B cell (primary cell): Measurements from ENCODE around the gene MAP7D1. TPM values are rescaled to one million over a fixed set of nuclear protein-coding genes. Genes with fewer than 3 reads are reported as not detected.

Experiments used
- ATAC-seq: fragments of 200-7000 bp; cut with Tn5 transposase; one replicate; pipeline ENCODE4 v1.10.0; 2021; ENCODE audit warnings: low read depth, mild to moderate bottlenecking, moderate number of reproducible peaks, moderate library complexity
- CTCF ChIA-PET: fragments of 350-600 bp; sonication (Branson Sonifier 250); formaldehyde crosslinking; loops from one replicate; lab custom pipeline; 2021; ENCODE audit warnings: antibody characterized with exemption, inconsistent platforms; lab: Charles Lee
- POLR2A ChIA-PET: fragments of 350-600 bp; sonication (Branson Sonifier 250); formaldehyde crosslinking; loops from one replicate; lab custom pipeline; 2021; ENCODE audit warnings: antibody characterized with exemption; lab: Charles Lee
- DNase-seq: peaks from one replicate; pipeline ENCODE4 v3.0.0; 2013
- H2AFZ ChIP-seq: 2 replicates; pipeline ENCODE4 v1.6.1; 2012; ENCODE audit warnings: mild to moderate bottlenecking, low read depth, low read length; ENCODE audit not compliant: insufficient read depth, poor library complexity, severe bottlenecking
- H3K27ac ChIP-seq, 2 donors: 1 replicate in 1 of 2; 2 replicates in 1 of 2; pipeline ENCODE4 v1.5.1; 2012 to 2013; ENCODE audit warnings: low read length in 2 of 2, mild to moderate bottlenecking in 2 of 2, moderate library complexity in 1 of 2
- H3K27me3 ChIP-seq, 4 experiments: fragments of 200-600 bp in 1 of 4; sonication (generic) in 1 of 4; replicated peaks in 1 of 4; 1 replicate in 2 of 4; 2 replicates in 2 of 4; pipeline versions ENCODE4 v1.6.1 to v1.7.0; 2013 to 2016; ENCODE audit warnings: low read length in 3 of 4, mild to moderate bottlenecking in 2 of 4, mixed read lengths in 1 of 4, moderate library complexity in 1 of 4; ENCODE audit not compliant: insufficient read depth in 4 of 4, control insufficient read depth in 3 of 4; ENCODE audit errors: control extremely low read depth in 1 of 4
- H3K36me3 ChIP-seq, 2 experiments: replicated peaks in 1 of 2; 1 replicate in 1 of 2; 2 replicates in 1 of 2; pipeline versions ENCODE4 v1.6.1 to v1.7.1; 2013; ENCODE audit warnings: low read length in 1 of 2; ENCODE audit not compliant: insufficient read depth in 2 of 2, control insufficient read depth in 1 of 2; ENCODE audit errors: control extremely low read depth in 1 of 2, extremely low read depth in 1 of 2
- H3K4me1 ChIP-seq, 2 donors: fragments of 200-600 bp in 1 of 2; sonication (generic) in 1 of 2; 1 replicate in 1 of 2; 2 replicates in 1 of 2; pipeline versions ENCODE4 v1.5.1 to v1.6.1; 2013 to 2017; ENCODE audit warnings: low read length in 2 of 2; ENCODE audit not compliant: control insufficient read depth in 2 of 2, insufficient read depth in 2 of 2
- H3K4me2 ChIP-seq: replicated peaks from 2 replicates; pipeline ENCODE3; 2012; ENCODE audit warnings: mild to moderate bottlenecking, low read depth, low read length; ENCODE audit not compliant: poor library complexity, severe bottlenecking
- H3K4me3 ChIP-seq, 5 experiments: fragments of 200-600 bp in 1 of 5; sonication (generic) in 1 of 5; 1 replicate in 3 of 5; 2 replicates in 2 of 5; pipeline versions ENCODE4 v1.5.1 to v1.7.0; 2011 to 2016; ENCODE audit warnings: low read length in 4 of 5, mild to moderate bottlenecking in 4 of 5, low read depth in 2 of 5, control low read depth in 1 of 5, moderate library complexity in 1 of 5; ENCODE audit not compliant: insufficient read depth in 1 of 5; ENCODE audit errors: control extremely low read depth in 1 of 5, extremely low read depth in 1 of 5
- H3K79me2 ChIP-seq: fragments of 200-600 bp; sonication (generic); one replicate; pipeline ENCODE4 v1.6.0; 2016; ENCODE audit warnings: low read length; ENCODE audit not compliant: control insufficient read depth, insufficient read depth
- H3K9ac ChIP-seq: fragments of 200-600 bp; sonication (generic); 2 replicates; pipeline ENCODE4 v1.6.1; 2017; ENCODE audit warnings: mild to moderate bottlenecking, low read length, moderate library complexity
- H3K9me3 ChIP-seq, 3 donors: one replicate each; pipeline versions ENCODE4 v1.6.1 to v1.7.1; 2013; ENCODE audit warnings: low read length in 2 of 3; ENCODE audit not compliant: control insufficient read depth in 2 of 3, insufficient read depth in 1 of 3; ENCODE audit errors: control extremely low read depth in 1 of 3
- H4K20me1 ChIP-seq: 2 replicates; pipeline ENCODE4 v1.6.0; 2012; ENCODE audit warnings: mild to moderate bottlenecking, low read length; ENCODE audit not compliant: insufficient read depth, control insufficient read depth, poor library complexity, severe bottlenecking
- H3K27ac Mint-ChIP-seq: one replicate; pipeline ENCODE4 v1.8.0; 2021; ENCODE audit warnings: mixed read lengths
- H3K27me3 Mint-ChIP-seq: one replicate; pipeline ENCODE4 v1.8.0; 2021; ENCODE audit warnings: mixed read lengths
- H3K4me1 Mint-ChIP-seq: one replicate; pipeline ENCODE4 v1.8.0; 2021; ENCODE audit warnings: mixed read lengths
- H3K4me3 Mint-ChIP-seq: one replicate; pipeline ENCODE4 v1.8.0; 2021; ENCODE audit warnings: mixed read lengths
- H3K9me3 Mint-ChIP-seq: one replicate; pipeline ENCODE4 v1.8.0; 2022; ENCODE audit warnings: mixed read lengths; ENCODE audit not compliant: insufficient read depth
- EZH2 ChIP-seq: IDR thresholded peaks from 2 replicates; pipeline ENCODE4 v1.6.1; 2012; ENCODE audit warnings: borderline replicate concordance, low read depth, mild to moderate bottlenecking, moderate library complexity, low read length; ENCODE audit not compliant: insufficient read depth, poor library complexity, severe bottlenecking
- WGBS: methylation state at CpG from one replicate; pipeline ENCODE4 v1.1.5; 2013; ENCODE audit warnings: missing lambda C conversion rate; ENCODE audit not compliant: insufficient coverage; 5-methylcytosine and 5-hydroxymethylcytosine counted together
- intact Hi-C: fragments of 100-400 bp; cut with micrococcal nuclease; formaldehyde crosslinking; loops from one replicate; pipeline ENCODE4 v1.10.0; 2022
- polyA plus RNA-seq: library from polyadenylated mRNA; depleted of rRNA; stranded (reverse); fragments of >200 nt; gene quantifications from 2 replicates; pipeline ENCODE4 v1.2.3, GENCODE V29; 2012
- total RNA-seq, 2 donors: library from RNA; stranded (reverse); fragments of 120-200 nt in 1 of 2; gene quantifications; 1 replicate in 1 of 2; 2 replicates in 1 of 2; pipeline versions ENCODE4 v1.2.3 to v1.2.4, GENCODE V29; 2013 to 2022
- TF ChIP-seq, protein P1 (sequence below): fragments of 200-600 bp; IDR thresholded peaks from one replicate; pipeline ENCODE4 v1.8.0; 2022; ENCODE audit warnings: antibody characterized with exemption, mild to moderate bottlenecking

The MAP7D1 gene
- total and polyA plus RNA-seq, 2 donors (not counting 1 experiment from before 2014, with no cell fraction given), result 44.2 to 65.2 TPM

DNA sequence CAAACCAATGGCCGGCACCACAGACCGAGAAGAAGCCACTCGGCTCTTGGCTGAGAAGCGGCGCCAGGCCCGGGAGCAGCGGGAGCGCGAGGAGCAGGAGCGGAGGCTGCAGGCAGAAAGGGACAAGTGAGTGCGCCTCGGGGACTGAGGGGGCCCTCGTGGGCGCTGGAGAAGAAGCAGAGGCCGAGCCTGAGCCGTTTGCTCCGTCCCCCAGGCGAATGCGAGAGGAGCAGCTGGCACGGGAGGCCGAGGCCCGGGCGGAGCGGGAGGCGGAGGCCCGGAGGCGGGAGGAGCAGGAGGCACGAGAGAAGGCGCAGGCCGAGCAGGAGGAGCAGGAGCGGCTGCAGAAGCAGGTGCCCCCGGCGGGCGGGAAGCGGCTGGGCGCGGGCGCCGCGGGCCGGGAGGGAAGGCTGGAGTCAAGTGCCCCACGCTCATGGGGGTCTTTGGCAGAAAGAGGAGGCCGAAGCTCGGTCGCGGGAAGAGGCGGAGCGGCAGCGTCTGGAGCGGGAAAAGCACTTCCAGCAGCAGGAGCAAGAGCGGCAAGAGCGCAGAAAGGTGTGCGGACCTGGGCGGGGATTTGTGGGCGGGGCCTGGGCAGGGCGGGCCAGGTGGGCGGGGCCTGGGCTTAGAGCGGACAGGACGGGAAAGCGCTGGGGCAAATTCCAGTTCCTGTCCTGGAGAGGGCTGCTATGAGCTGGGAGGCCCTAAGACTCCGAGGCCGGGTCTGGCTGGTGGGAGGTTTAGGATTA is 22.7 kb downstream of the MAP7D1 start:
- no peak overlapping the region for H2AFZ ChIP-seq
- no peak overlapping the region for H3K4me2 ChIP-seq
- peaks cover 11 to 13% of the 10 kb centered on the region in 2 donors for H3K4me1 ChIP-seq
- intact Hi-C loops, result no loop called here
- peaks cover 4% of the 10 kb centered on the region for H4K20me1 ChIP-seq
- Mint-ChIP-seq H3K9me3 (no peaks in the 10 kb centered on the region), H3K27me3 (no peaks in the 10 kb centered on the region), H3K27ac (no peak overlapping the region), H3K4me3 (no peak overlapping the region), H3K4me1 (peaks cover 17% of the 10 kb centered on the region)
- no peak overlapping the region for H3K4me3 ChIP-seq
- H3K27me3 ChIP-seq, result no peaks in the 10 kb centered on the region
- ATAC-seq (no peak), DNase-seq (no peak)
- ChIA-PET CTCF (no interaction called here), POLR2A (no interaction called here)
- no peak overlapping the region for H3K27ac ChIP-seq
- peaks cover 5 to 58% of the 10 kb centered on the region in 2 experiments for H3K36me3 ChIP-seq
- H3K79me2 ChIP-seq, result no peaks in the 10 kb centered on the region
- no peak for TF ChIP-seq EZH2
- TF ChIP-seq, protein P1, sequence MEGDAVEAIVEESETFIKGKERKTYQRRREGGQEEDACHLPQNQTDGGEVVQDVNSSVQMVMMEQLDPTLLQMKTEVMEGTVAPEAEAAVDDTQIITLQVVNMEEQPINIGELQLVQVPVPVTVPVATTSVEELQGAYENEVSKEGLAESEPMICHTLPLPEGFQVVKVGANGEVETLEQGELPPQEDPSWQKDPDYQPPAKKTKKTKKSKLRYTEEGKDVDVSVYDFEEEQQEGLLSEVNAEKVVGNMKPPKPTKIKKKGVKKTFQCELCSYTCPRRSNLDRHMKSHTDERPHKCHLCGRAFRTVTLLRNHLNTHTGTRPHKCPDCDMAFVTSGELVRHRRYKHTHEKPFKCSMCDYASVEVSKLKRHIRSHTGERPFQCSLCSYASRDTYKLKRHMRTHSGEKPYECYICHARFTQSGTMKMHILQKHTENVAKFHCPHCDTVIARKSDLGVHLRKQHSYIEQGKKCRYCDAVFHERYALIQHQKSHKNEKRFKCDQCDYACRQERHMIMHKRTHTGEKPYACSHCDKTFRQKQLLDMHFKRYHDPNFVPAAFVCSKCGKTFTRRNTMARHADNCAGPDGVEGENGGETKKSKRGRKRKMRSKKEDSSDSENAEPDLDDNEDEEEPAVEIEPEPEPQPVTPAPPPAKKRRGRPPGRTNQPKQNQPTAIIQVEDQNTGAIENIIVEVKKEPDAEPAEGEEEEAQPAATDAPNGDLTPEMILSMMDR, result no peak
- no peak overlapping the region for H3K9ac ChIP-seq
- WGBS, result 98% methylated on average over 62 of the region's 62 CpGs
- H3K9me3 ChIP-seq, result no peaks in the 10 kb centered on the region

DNA sequence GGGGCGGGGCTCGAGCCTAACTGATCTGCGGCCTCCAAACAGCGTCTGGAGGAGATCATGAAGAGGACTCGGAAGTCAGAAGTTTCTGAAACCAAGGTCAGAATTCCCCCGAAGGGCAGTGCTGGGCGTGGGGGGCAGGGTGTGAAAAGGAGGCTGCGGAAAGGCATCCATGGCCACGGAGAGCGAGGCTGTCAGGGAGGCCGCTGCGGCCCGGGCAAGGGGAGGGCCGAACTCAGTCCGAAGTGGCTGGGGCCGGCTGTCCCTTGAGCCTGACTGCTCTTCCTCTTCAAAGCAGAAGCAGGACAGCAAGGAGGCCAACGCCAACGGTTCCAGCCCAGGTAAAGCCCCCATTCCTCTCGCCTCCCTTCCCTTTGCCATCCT is 23.2 kb downstream of the MAP7D1 start:
- Histone ChIP-seq H3K27me3 (no peaks in the 10 kb centered on the region), H3K9me3 (no peaks in the 10 kb centered on the region), H2AFZ (no peak overlapping the region), H4K20me1 (peaks cover 4% of the 10 kb centered on the region), H3K36me3 (peaks cover 3 to 52% of the 10 kb centered on the region in 2 experiments), H3K4me1 (peaks cover 11 to 13% of the 10 kb centered on the region in 2 donors), H3K9ac (no peak overlapping the region), H3K4me2 (no peak overlapping the region), H3K79me2 (no peaks in the 10 kb centered on the region), H3K27ac (no peak overlapping the region), H3K4me3 (no peak overlapping the region)
- WGBS, result 97% methylated on average over 19 of the region's 19 CpGs
- Mint-ChIP-seq H3K9me3 (no peaks in the 10 kb centered on the region), H3K27me3 (no peaks in the 10 kb centered on the region), H3K4me3 (no peak overlapping the region), H3K27ac (no peak overlapping the region), H3K4me1 (peaks cover 16% of the 10 kb centered on the region)
- ATAC-seq, result no peak
- intact Hi-C loops, result no loop called here
- ChIA-PET CTCF (interaction anchor here (1.1 kb wide), 1 partner anchor 19 kb away, joined by 3 read pairs; no protein-coding TSS in a partner anchor), POLR2A (no interaction called here)
- no peak for TF ChIP-seq EZH2
- TF ChIP-seq, protein P1, result no peak
- DNase-seq, result no peak
